GM23338 (cell line): ENCODE data around the gene SEMA7A. TPM values are rescaled to one million over a fixed set of nuclear protein-coding genes. Genes with fewer than 3 reads are reported as not detected.

Experiments
- CTCF ChIP-seq, 2 experiments: fragments of 200-600 bp in 1 of 2; sonication (generic) in 1 of 2; conservative IDR thresholded peaks; 2 replicates each; pipeline versions ENCODE4 v1.5.1 to v1.6.1; 2016 to 2017; ENCODE audit warnings: antibody characterized with exemption in 2 of 2, low read depth in 2 of 2, mild to moderate bottlenecking in 2 of 2, moderate library complexity in 1 of 2
- JUNB ChIP-seq: IDR thresholded peaks from one replicate; pipeline ENCODE4 v1.6.1; 2016; ENCODE audit warnings: antibody characterized with exemption; ENCODE audit not compliant: unreplicated experiment
- ZNF114 ChIP-seq: fragments of 250-450 bp; sonication (Bioruptor Pico); IDR thresholded peaks from 2 replicates; pipeline ENCODE4 v1.5.0; 2020; ENCODE audit warnings: mild to moderate bottlenecking, moderate library complexity
- ZNF331 ChIP-seq: fragments of 250-450 bp; sonication (Bioruptor Pico); IDR thresholded peaks from 2 replicates; pipeline ENCODE4 v1.5.0; 2020; ENCODE audit warnings: low read depth, mild to moderate bottlenecking, moderate library complexity
- ZNF462 ChIP-seq: fragments of 250-450 bp; sonication (Bioruptor Pico); IDR thresholded peaks from 2 replicates; pipeline ENCODE4 v1.5.0; 2020; ENCODE audit warnings: mild to moderate bottlenecking, moderate library complexity
- polyA plus RNA-seq: library from polyadenylated mRNA; unstranded; fragments of >200 nt; fragmentation: Nextera tagmentation; extraction: Ambion mirVana; gene quantifications from 2 replicates; pipeline ENCODE4 v1.2.1, GENCODE V29; 2016
- total RNA-seq: library from RNA; depleted of rRNA; stranded (reverse); fragments of >200 nt; shearing (Covaris generic); gene quantifications from 2 replicates; pipeline ENCODE4 v1.2.3, GENCODE V29; 2014

Gene SEMA7A
- total and polyA plus RNA-seq, 2 experiments from 2014 or later, result 2.0 to 14.1 TPM

GRCh38 chr15:74374648-74375302, 59.0 kb downstream of the SEMA7A start (continued):
- TF ChIP-seq ZNF462 (CRISPR knock-in tag) (no peak), CTCF (conservative IDR thresholded peaks at IDR 0.05; ENCODE audit: low read depth in 2 of 2) (0 out of 4 replicates have a peak, but pooled peaks of 1 of the 2 experiments have one; percentile 14), ZNF331 (no peak), ZNF114 (no peak), JUNB (no peak)
